ENCODE data around the gene NEURL2. TPM values are rescaled to one million over a fixed set of nuclear protein-coding genes. Genes with fewer than 3 reads are reported as not detected.
"Not testable (repeated sequence)": the region's sequence is repeated elsewhere in the genome, so short reads cannot be mapped to it uniquely, and the experiment has no call there.

NEURL2 gene
- total RNA-seq, 4 donors from 2014 or later, result 12.6 to 17.4 (median 16.1) TPM

- no peaks in the 10 kb centered on the region for H3K9me3 ChIP-seq
- peaks cover 8 to 15% of the 10 kb centered on the region in 2 donors for H3K4me1 ChIP-seq
- no peaks in the 10 kb centered on the region for H3K27me3 ChIP-seq
- DNase-seq, result no peak
- 89 to 96% methylated on average over 17 of the region's 17 CpGs for WGBS, 2 donors
- no peaks in the 10 kb centered on the region for H3K36me3 ChIP-seq
- H3K4me3 ChIP-seq (replicated peaks in 1 of 3), result no peak overlapping the region
- TF ChIP-seq, protein P1, sequence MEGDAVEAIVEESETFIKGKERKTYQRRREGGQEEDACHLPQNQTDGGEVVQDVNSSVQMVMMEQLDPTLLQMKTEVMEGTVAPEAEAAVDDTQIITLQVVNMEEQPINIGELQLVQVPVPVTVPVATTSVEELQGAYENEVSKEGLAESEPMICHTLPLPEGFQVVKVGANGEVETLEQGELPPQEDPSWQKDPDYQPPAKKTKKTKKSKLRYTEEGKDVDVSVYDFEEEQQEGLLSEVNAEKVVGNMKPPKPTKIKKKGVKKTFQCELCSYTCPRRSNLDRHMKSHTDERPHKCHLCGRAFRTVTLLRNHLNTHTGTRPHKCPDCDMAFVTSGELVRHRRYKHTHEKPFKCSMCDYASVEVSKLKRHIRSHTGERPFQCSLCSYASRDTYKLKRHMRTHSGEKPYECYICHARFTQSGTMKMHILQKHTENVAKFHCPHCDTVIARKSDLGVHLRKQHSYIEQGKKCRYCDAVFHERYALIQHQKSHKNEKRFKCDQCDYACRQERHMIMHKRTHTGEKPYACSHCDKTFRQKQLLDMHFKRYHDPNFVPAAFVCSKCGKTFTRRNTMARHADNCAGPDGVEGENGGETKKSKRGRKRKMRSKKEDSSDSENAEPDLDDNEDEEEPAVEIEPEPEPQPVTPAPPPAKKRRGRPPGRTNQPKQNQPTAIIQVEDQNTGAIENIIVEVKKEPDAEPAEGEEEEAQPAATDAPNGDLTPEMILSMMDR (IDR thresholded peaks at IDR 0.05), result no peak
- no peak for TF ChIP-seq POLR2A (IDR thresholded peaks at IDR 0.05)
- H3K27ac ChIP-seq, result no peak overlapping the region
- intact Hi-C loops (cut with DNase I), result no loop called here
These were observed 16.4 kb upstream of the NEURL2 start for GRCh38 chr20:45907219-45907948.

DNA sequence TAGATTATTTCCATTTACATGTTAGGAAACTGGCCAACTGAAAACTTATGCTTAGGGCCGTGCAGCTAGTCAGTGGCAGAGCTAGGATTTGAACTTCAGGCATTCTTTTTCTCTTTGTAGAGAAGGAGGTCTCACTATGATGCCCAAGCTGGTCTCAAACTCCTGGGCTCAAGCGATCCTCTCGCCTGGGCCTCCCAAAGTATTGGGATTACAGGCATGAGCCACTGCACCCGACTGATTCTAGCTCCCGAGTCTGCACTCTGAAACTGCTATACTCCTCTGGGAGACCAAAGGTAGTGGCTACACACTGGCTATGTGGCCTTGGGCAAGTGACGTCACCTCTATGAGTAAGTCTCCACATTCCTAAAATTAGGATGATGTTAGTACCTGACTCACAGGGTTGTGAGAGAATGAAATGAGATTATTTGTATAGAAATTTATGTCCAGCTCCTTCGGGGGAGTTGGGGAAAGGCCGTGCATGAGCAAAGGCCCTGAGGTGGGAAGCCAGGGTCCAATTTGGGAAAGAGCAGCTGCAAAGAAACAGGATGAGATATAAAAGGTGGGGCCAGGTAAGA, 14.6 kb upstream of the NEURL2 start:
- H3K36me3 ChIP-seq, result peaks cover 0 to 4% of the 10 kb centered on the region in 2 donors
- H3K4me3 ChIP-seq (replicated peaks in 1 of 3), result no peak overlapping the region
- 90% methylated on average over 8 of the region's 8 CpGs for WGBS, 2 donors
- no peaks in the 10 kb centered on the region for H3K9me3 ChIP-seq
- no peaks in the 10 kb centered on the region for H3K4me1 ChIP-seq
- H3K27me3 ChIP-seq, result no peaks in the 10 kb centered on the region
- intact Hi-C loops (cut with DNase I), result no loop called here
- DNase-seq, result no peak
- H3K27ac ChIP-seq, result no peak overlapping the region
- TF ChIP-seq, protein P1 (IDR thresholded peaks at IDR 0.05), result no peak
- TF ChIP-seq POLR2A (IDR thresholded peaks at IDR 0.05), result no peak

- DNase-seq, result no peak
- no peaks in the 10 kb centered on the region for H3K9me3 ChIP-seq
- H3K27ac ChIP-seq, result no peak overlapping the region
- no peak for TF ChIP-seq POLR2A (IDR thresholded peaks at IDR 0.05)
- TF ChIP-seq, protein P1 (IDR thresholded peaks at IDR 0.05), result no peak
- H3K36me3 ChIP-seq, result peaks cover 0 to 6% of the 10 kb centered on the region in 2 donors
- WGBS, 2 donors, result 83 to 87% methylated on average over 13 to 15 of the region's 16 CpGs
- intact Hi-C loops (cut with DNase I), result no loop called here
- H3K4me1 ChIP-seq, result no peaks in the 10 kb centered on the region
- no peaks in the 10 kb centered on the region for H3K27me3 ChIP-seq
- no peak overlapping the region for H3K4me3 ChIP-seq (replicated peaks in 1 of 3)
These were observed 13.8 kb upstream of the NEURL2 start for GRCh38 chr20:45904583-45905504.

GRCh38 chr20:45902199-45902701, 11.2 kb upstream of the NEURL2 start:
- TF ChIP-seq, protein P1 (IDR thresholded peaks at IDR 0.05), result no peak
- no peak for TF ChIP-seq POLR2A (IDR thresholded peaks at IDR 0.05)
- DNase-seq, result no peak
- peaks cover 0 to 6% of the 10 kb centered on the region in 2 donors for H3K36me3 ChIP-seq
- H3K9me3 ChIP-seq, result no peaks in the 10 kb centered on the region
- 89 to 94% methylated on average over 12 to 14 of the region's 14 CpGs for WGBS, 2 donors
- no peaks in the 10 kb centered on the region for H3K27me3 ChIP-seq
- H3K4me3 ChIP-seq (replicated peaks in 1 of 3), result no peak overlapping the region
- H3K4me1 ChIP-seq, result no peaks in the 10 kb centered on the region
- intact Hi-C loops (cut with DNase I), result no loop called here
- no peak overlapping the region for H3K27ac ChIP-seq

- H3K4me1 ChIP-seq; H3K9me3 ChIP-seq; H3K27me3 ChIP-seq; DNase-seq; H3K36me3 ChIP-seq; H3K27ac ChIP-seq; intact Hi-C loops (cut with DNase I); H3K4me3 ChIP-seq (replicated peaks in 1 of 3): not testable (repeated sequence)
- 92 to 97% methylated on average over 6 of the region's 6 CpGs for WGBS, 2 donors
These were observed 10.3 kb upstream of the NEURL2 start for GRCh38 chr20:45901332-45901731.
